ENCODE data around the gene RGL1. TPM values are rescaled to one million over a fixed set of nuclear protein-coding genes. Genes with fewer than 3 reads are reported as not detected.

RGL1 gene
- total RNA-seq, 1 donor from 2014 or later: 23.1 TPM

DNA sequence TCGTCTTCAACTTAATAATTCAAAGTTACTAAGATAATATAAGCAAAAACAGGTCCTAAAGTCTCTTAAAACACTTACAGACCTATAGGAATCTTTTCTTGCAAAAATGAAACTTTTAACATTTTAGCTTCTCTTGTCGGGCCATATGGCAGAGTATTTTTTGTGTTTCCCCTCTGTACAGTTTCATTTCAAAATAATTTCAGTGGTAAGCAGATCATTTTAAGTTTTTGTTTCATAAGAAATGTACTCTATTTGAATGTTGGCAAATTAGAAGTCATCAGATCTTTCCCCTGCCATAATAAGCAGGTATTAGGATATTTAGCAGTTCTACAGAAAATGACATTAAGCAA lies 37.9 kb downstream of the RGL1 start:
- Histone ChIP-seq H3K4me1 (peaks cover 0 to 14% of the 10 kb centered on the region in 2 donors), H3K9me3 (no peaks in the 10 kb centered on the region), H3K36me3 (no peaks in the 10 kb centered on the region), H3K27me3 (no peaks in the 10 kb centered on the region), H3K27ac (peak overlapping the region; percentile 44 to 51), H3K4me3 (peak overlapping the region; percentile 3 to 34)
- TF ChIP-seq, protein P1, sequence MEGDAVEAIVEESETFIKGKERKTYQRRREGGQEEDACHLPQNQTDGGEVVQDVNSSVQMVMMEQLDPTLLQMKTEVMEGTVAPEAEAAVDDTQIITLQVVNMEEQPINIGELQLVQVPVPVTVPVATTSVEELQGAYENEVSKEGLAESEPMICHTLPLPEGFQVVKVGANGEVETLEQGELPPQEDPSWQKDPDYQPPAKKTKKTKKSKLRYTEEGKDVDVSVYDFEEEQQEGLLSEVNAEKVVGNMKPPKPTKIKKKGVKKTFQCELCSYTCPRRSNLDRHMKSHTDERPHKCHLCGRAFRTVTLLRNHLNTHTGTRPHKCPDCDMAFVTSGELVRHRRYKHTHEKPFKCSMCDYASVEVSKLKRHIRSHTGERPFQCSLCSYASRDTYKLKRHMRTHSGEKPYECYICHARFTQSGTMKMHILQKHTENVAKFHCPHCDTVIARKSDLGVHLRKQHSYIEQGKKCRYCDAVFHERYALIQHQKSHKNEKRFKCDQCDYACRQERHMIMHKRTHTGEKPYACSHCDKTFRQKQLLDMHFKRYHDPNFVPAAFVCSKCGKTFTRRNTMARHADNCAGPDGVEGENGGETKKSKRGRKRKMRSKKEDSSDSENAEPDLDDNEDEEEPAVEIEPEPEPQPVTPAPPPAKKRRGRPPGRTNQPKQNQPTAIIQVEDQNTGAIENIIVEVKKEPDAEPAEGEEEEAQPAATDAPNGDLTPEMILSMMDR (IDR thresholded peaks at IDR 0.05): no peak
- intact Hi-C loops (cut with DNase I): loop anchor here (5.0 kb wide), 1 partner anchor 35 kb away; the partner anchor contains the start of gene RGL1
- DNase-seq (ENCODE audit: low spot score in 2 of 2): no peak

DNA sequence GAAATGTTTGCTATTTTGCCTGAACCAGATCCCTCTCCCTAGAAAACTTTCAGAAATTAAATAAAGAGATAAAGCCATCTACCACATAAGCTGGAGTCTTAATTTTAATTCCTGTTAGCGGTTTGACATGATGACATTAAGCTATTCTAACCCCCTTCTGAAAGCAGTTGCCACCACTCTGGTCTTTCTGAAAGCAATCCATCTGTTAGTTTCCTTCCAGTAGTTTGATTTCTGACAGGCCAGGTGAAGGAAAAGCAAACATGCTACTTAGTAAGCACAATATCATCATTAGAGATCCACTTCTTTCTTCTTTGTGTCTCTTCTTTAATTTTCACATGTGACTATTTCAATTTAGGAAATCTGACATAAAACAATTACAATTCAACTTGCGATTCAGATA lies 39.9 kb downstream of the RGL1 start:
- no peaks in the 10 kb centered on the region for H3K27me3 ChIP-seq
- H3K4me3 ChIP-seq: no peak overlapping the region
- no peaks in the 10 kb centered on the region for H3K36me3 ChIP-seq
- intact Hi-C loops (cut with DNase I): loop anchor here (5.0 kb wide), 1 partner anchor 38 kb away; the partner anchor contains the start of gene RGL1
- H3K4me1 ChIP-seq: peaks cover 0 to 14% of the 10 kb centered on the region in 2 donors
- TF ChIP-seq, protein P1 (IDR thresholded peaks at IDR 0.05): no peak
- H3K9me3 ChIP-seq: no peaks in the 10 kb centered on the region
- DNase-seq (ENCODE audit: low spot score in 2 of 2): no peak
- no peak overlapping the region for H3K27ac ChIP-seq

DNA sequence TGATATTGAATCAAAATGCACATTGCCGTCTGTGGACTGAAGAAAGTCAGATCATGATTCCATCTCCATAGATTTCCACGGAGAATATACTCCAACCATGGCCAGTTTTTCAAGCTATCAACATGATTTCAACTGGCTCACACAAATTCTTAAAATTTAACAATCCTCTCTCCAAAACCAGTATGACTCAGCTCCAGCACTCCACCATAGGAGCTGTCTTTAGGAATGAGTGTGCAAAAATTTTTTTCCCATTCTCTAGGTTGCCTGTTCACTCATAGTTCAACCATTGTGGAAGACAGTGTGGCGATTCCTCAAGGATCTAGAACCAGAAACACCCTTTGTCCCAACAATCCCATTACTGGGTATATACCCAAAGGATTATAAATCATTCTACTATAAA lies 40.8 kb downstream of the RGL1 start:
- TF ChIP-seq, protein P1 (IDR thresholded peaks at IDR 0.05): no peak
- intact Hi-C loops (cut with DNase I): no loop called here
- peaks cover 0 to 14% of the 10 kb centered on the region in 2 donors for H3K4me1 ChIP-seq

DNA sequence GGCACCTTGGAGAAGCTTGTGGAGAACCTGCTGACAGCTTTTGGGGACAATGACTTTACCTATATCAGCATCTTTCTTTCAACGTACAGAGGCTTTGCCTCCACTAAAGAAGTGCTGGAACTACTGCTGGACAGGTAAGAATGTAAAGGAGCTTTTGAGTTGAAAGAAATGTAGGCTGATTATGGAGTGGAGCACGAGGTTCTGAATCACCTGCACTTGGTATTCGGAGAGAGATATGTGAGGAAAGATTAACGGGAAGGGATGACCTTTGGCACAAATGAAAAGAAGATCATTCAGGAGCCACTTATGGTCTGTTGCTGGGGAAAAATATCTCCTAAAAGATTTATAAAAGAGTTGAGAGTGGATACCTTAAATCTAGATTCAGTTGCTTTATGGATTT lies 42.7 kb downstream of the RGL1 start:
- H3K27me3 ChIP-seq: no peaks in the 10 kb centered on the region
- H3K4me1 ChIP-seq: peaks cover 0 to 5% of the 10 kb centered on the region in 2 donors

More for the DNA sequence above, 40.8 kb downstream of the RGL1 start:
- no peak overlapping the region for H3K4me3 ChIP-seq
- no peak for DNase-seq (ENCODE audit: low spot score in 2 of 2)
- H3K36me3 ChIP-seq: no peaks in the 10 kb centered on the region
- no peaks in the 10 kb centered on the region for H3K9me3 ChIP-seq
- no peaks in the 10 kb centered on the region for H3K27me3 ChIP-seq
- H3K27ac ChIP-seq: no peak overlapping the region

DNA sequence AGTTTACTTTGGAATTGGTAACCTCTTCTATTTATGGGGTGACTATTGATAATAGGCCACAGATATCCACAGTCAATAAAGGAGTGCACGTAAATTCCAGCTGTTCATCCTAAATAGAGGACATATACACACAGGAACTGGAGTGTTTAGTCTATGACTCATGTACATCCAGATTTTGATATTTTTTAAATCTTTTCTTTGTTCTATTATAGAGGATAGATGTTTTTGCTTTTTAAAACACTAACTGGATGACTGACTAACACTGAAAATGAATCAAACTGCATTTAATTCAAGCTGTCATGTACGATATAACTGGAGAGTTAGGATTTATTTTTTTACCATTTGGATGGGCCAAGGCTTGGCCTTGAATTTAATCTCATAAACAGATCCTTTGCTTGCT lies 45.9 kb downstream of the RGL1 start:
- TF ChIP-seq, protein P1 (IDR thresholded peaks at IDR 0.05): no peak

More for the DNA sequence above, 42.7 kb downstream of the RGL1 start:
- Histone ChIP-seq H3K27ac (no peak overlapping the region), H3K9me3 (no peaks in the 10 kb centered on the region), H3K36me3 (no peaks in the 10 kb centered on the region), H3K4me3 (no peak overlapping the region)
- TF ChIP-seq, protein P1 (IDR thresholded peaks at IDR 0.05): no peak
- intact Hi-C loops (cut with DNase I): no loop called here
- no peak for DNase-seq (ENCODE audit: low spot score in 2 of 2)

DNA sequence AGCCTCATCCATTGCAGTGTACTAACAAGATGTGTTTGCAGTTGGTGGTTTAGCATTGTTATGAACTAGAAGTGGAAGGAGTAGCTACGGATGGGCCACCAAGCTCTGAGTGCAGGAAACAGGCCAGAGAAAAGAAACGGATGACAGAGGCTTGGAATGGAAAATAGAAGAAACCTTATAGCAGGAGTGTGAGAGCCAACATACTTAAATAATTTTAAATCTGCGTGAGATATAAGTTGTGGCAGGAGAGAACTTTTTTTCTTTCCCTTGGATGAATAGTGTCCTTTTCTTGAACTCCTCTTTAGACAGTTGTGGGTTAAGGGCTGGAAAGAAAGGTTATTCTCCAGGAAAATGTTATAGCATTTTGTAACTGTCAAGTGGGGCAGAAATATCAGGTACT lies 54.2 kb downstream of the RGL1 start:
- H3K27me3 ChIP-seq: no peaks in the 10 kb centered on the region
- intact Hi-C loops (cut with DNase I): no loop called here
- H3K27ac ChIP-seq: no peak overlapping the region
- H3K9me3 ChIP-seq: no peaks in the 10 kb centered on the region
- TF ChIP-seq, protein P1 (IDR thresholded peaks at IDR 0.05): no peak
- H3K4me3 ChIP-seq: no peak overlapping the region
- H3K4me1 ChIP-seq: no peaks in the 10 kb centered on the region
- H3K36me3 ChIP-seq: no peaks in the 10 kb centered on the region
- no peak for DNase-seq (ENCODE audit: low spot score in 2 of 2)

More for the DNA sequence above, 45.9 kb downstream of the RGL1 start:
- no peaks in the 10 kb centered on the region for H3K9me3 ChIP-seq
- intact Hi-C loops (cut with DNase I): no loop called here
- no peaks in the 10 kb centered on the region for H3K36me3 ChIP-seq
- H3K4me1 ChIP-seq: no peaks in the 10 kb centered on the region
- no peak overlapping the region for H3K27ac ChIP-seq
- H3K27me3 ChIP-seq: no peaks in the 10 kb centered on the region
- no peak for DNase-seq (ENCODE audit: low spot score in 2 of 2)
- no peak overlapping the region for H3K4me3 ChIP-seq

Data from ascending aorta (tissue), 2 donors.